Panc1 (cell line): ENCODE data around the gene ZNF578. TPM values are rescaled to one million over a fixed set of nuclear protein-coding genes. Genes with fewer than 3 reads are reported as not detected.

Experiments
- ATAC-seq: fragments of 200-7000 bp; cut with Tn5 transposase; 2 replicates; pipeline ENCODE4 v1.9.1; 2020; ENCODE audit warnings: mild to moderate bottlenecking, moderate library complexity
- BruUV-seq: library from RNA; stranded (reverse); fragments of 400-500 nt; replicated peaks from 2 replicates; lab custom pipeline; 2021; lab: Mats Ljungman, UMichigan
- CTCF ChIA-PET: fragments of 300-600 bp; sonication (Branson Sonifier 250); formaldehyde crosslinking; loops from one replicate; lab custom pipeline; 2022; ENCODE audit warnings: antibody characterized with exemption; lab: Charles Lee
- POLR2A ChIA-PET: fragments of 300-600 bp; sonication (Branson Sonifier 250); formaldehyde crosslinking; loops from one replicate; lab custom pipeline; 2022; ENCODE audit warnings: antibody characterized with exemption; lab: Charles Lee
- DNase-seq: peaks from one replicate; pipeline ENCODE4 v3.0.0-alpha.2; 2010; ENCODE audit warnings: low read depth, low spot score
- H3K27ac ChIP-seq: 2 replicates; pipeline ENCODE4 v1.5.1; 2011; ENCODE audit warnings: mild to moderate bottlenecking, low read length, inconsistent platforms
- H3K27me3 ChIP-seq: fragments of 200-500 bp; sonication (Bioruptor generic); 2 replicates; pipeline ENCODE4 v1.6.0; 2014; ENCODE audit warnings: low read length, inconsistent platforms; ENCODE audit not compliant: control insufficient read depth, insufficient read depth
- H3K36me3 ChIP-seq: fragments of 200-500 bp; sonication (Bioruptor generic); 2 replicates; pipeline ENCODE4 v1.5.1; 2014; ENCODE audit warnings: inconsistent platforms, mild to moderate bottlenecking, low read length, moderate library complexity; ENCODE audit not compliant: control insufficient read depth, insufficient read depth
- H3K4me1 ChIP-seq: 2 replicates; pipeline ENCODE4 v1.5.1; 2011; ENCODE audit warnings: inconsistent platforms, mild to moderate bottlenecking, low read length, moderate library complexity; ENCODE audit not compliant: control insufficient read depth, insufficient read depth
- H3K4me3 ChIP-seq, 2 experiments: 2 replicates each; pipeline ENCODE4 v1.5.1; 2011 to 2012; ENCODE audit warnings: low read depth in 2 of 2, low read length in 2 of 2, mild to moderate bottlenecking in 2 of 2, inconsistent platforms in 1 of 2, moderate library complexity in 1 of 2
- H3K9me3 ChIP-seq: fragments of 200-500 bp; sonication (Bioruptor generic); 2 replicates; pipeline ENCODE4 v1.5.1; 2014; ENCODE audit warnings: low read depth, mild to moderate bottlenecking, inconsistent platforms, low read length, moderate library complexity; ENCODE audit not compliant: control insufficient read depth, insufficient read depth
- POLR2AphosphoS5 ChIP-seq: IDR thresholded peaks from 2 replicates; pipeline ENCODE4 v1.6.1; 2012; ENCODE audit warnings: mild to moderate bottlenecking, low read depth, low read length, moderate library complexity
- REST ChIP-seq, 2 experiments: IDR thresholded peaks; 2 replicates each; pipeline ENCODE4 v1.6.1; 2011 to 2012; ENCODE audit warnings: low read depth in 2 of 2, control low read depth in 1 of 2, low read length in 1 of 2, mild to moderate bottlenecking in 1 of 2, moderate library complexity in 1 of 2; ENCODE audit not compliant: insufficient read depth in 1 of 2
- SIN3A ChIP-seq: IDR thresholded peaks from 2 replicates; pipeline ENCODE4 v1.6.1; 2012; ENCODE audit warnings: low read depth, mild to moderate bottlenecking, low read length, moderate library complexity, borderline replicate concordance; ENCODE audit not compliant: insufficient read depth
- TCF7L2 ChIP-seq: IDR thresholded peaks from 2 replicates; pipeline ENCODE4 v1.6.1; 2011; ENCODE audit warnings: mild to moderate bottlenecking, low read depth, low read length, inconsistent platforms
- in situ Hi-C: cut with HindIII; loops from 2 replicates; pipeline ENCODE4 v1.10.0; 2016; ENCODE audit warnings: low sequenced_read_pairs, low pct_unique_long_range_greater_than_20kb
- intact Hi-C: fragments of 100-400 bp; cut with micrococcal nuclease; formaldehyde crosslinking; loops from one replicate; pipeline ENCODE4 v1.10.0; 2022; ENCODE audit not compliant: unreplicated experiment
- total RNA-seq: library from RNA; stranded (reverse); gene quantifications from one replicate; pipeline ENCODE4 v1.2.1, GENCODE V29; 2021; ENCODE audit not compliant: unreplicated experiment
- TF ChIP-seq, protein P1 (sequence below): fragments of 450-650 bp; IDR thresholded peaks from 2 replicates; pipeline ENCODE4 v1.5.1; 2017; ENCODE audit warnings: mild to moderate bottlenecking

The ZNF578 gene
- total RNA-seq, 1 experiment from 2014 or later = not detected

DNA sequence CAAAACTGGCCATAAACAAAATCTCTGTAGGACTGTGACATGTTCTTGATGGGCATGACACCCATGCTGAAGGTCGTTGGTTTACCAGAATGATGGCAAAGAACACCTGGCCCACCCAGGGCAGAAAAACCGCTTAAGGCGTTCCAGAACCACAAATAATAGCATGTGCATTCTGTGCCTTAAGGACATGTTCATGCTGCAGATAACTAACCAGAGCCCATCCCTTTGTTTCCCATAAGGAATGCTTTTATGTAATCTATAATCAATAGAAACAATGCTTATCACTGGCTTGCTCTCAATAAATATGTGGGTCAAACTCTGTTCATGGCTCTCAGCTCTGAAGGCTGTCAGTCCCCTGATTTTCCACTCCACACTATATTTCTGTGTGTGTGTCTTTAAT lies 11.2 kb upstream of the ZNF578 start:
- no TSS peak for BruUV-seq
- ChIA-PET POLR2A (no interaction called here), CTCF (no interaction called here)
- DNase-seq (no peak), ATAC-seq (no peak)
- Histone ChIP-seq H3K27me3 (no peaks in the 10 kb centered on the region), H3K9me3 (peaks cover 5% of the 10 kb centered on the region; the same call in 1 of the 2 replicates), H3K4me1 (no peaks in the 10 kb centered on the region), H3K4me3 (no peak overlapping the region), H3K36me3 (no peaks in the 10 kb centered on the region), H3K27ac (no peak overlapping the region)
- no peak for TF ChIP-seq POLR2AphosphoS5
- no peak for TF ChIP-seq REST (IDR thresholded peaks at IDR 0.05; ENCODE audit: insufficient read depth in 1 of 2, low read depth in 2 of 2, low read length in 1 of 2)
- no peak for TF ChIP-seq SIN3A
- intact Hi-C loops (no loop called here), in situ Hi-C loops (no loop called here)

GRCh38 chr19:52444506-52444905 lies 8.8 kb upstream of the ZNF578 start:
- no peak overlapping the region for H3K27ac ChIP-seq
- no peaks in the 10 kb centered on the region for H3K27me3 ChIP-seq
- no peaks in the 10 kb centered on the region for H3K36me3 ChIP-seq
- BruUV-seq = no TSS peak
- ChIA-PET POLR2A (no interaction called here), CTCF (no interaction called here)
- no peak overlapping the region for H3K4me3 ChIP-seq
- no peak for ATAC-seq
- peaks cover 5% of the 10 kb centered on the region; the same call in 1 of the 2 replicates for H3K9me3 ChIP-seq
- TF ChIP-seq TCF7L2 (no peak), SIN3A (no peak), REST (IDR thresholded peaks at IDR 0.05; ENCODE audit: insufficient read depth in 1 of 2, low read depth in 2 of 2, low read length in 1 of 2) (no peak), POLR2AphosphoS5 (no peak)
- TF ChIP-seq, protein P1, sequence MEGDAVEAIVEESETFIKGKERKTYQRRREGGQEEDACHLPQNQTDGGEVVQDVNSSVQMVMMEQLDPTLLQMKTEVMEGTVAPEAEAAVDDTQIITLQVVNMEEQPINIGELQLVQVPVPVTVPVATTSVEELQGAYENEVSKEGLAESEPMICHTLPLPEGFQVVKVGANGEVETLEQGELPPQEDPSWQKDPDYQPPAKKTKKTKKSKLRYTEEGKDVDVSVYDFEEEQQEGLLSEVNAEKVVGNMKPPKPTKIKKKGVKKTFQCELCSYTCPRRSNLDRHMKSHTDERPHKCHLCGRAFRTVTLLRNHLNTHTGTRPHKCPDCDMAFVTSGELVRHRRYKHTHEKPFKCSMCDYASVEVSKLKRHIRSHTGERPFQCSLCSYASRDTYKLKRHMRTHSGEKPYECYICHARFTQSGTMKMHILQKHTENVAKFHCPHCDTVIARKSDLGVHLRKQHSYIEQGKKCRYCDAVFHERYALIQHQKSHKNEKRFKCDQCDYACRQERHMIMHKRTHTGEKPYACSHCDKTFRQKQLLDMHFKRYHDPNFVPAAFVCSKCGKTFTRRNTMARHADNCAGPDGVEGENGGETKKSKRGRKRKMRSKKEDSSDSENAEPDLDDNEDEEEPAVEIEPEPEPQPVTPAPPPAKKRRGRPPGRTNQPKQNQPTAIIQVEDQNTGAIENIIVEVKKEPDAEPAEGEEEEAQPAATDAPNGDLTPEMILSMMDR = no peak
- no peaks in the 10 kb centered on the region for H3K4me1 ChIP-seq
- intact Hi-C loops (no loop called here), in situ Hi-C loops (no loop called here)
- no peak for DNase-seq
